NCI-H2029 (cell line): ENCODE results near the gene TIMM17B.
A peak's percentile ranks its signal among the peaks of the same experiment; 100 is the strongest.

Experiments
- DNase-seq: peaks from one replicate; lab custom pipeline; 2025; lab: John Stamatoyannopoulos, UW

Gene TIMM17B

GRCh38 chrX:48918643-48919340 is 21.2 kb upstream of the TIMM17B start, which contains the start of gene PIM2:
Gene PIM2 (minus strand): TSS chrX:48919024. CDS start chrX:48918834, 190 bp downstream.
- peak; percentile 95 for DNase-seq

DNA sequence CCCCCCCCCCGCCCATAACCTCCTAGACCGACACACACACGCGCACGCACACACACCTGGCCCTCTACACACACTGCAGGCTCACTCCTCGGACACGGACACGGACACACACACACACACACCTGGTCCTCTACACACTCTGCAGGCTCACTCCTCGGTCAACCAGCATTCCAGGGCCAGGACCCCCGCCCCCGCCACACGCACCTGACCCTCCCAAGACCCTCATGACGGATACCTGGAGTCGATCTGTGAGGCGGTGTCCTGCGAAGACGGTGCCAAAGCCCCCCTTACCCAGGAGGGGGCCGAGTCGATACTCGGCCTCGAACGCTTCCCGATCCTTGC is 20.7 kb upstream of the TIMM17B start:
- DNase-seq, result no peak

- DNase-seq, result peak; percentile 83
Observed at GRCh38 chrX:48917139-48918001, 19.8 kb upstream of the TIMM17B start.

DNA sequence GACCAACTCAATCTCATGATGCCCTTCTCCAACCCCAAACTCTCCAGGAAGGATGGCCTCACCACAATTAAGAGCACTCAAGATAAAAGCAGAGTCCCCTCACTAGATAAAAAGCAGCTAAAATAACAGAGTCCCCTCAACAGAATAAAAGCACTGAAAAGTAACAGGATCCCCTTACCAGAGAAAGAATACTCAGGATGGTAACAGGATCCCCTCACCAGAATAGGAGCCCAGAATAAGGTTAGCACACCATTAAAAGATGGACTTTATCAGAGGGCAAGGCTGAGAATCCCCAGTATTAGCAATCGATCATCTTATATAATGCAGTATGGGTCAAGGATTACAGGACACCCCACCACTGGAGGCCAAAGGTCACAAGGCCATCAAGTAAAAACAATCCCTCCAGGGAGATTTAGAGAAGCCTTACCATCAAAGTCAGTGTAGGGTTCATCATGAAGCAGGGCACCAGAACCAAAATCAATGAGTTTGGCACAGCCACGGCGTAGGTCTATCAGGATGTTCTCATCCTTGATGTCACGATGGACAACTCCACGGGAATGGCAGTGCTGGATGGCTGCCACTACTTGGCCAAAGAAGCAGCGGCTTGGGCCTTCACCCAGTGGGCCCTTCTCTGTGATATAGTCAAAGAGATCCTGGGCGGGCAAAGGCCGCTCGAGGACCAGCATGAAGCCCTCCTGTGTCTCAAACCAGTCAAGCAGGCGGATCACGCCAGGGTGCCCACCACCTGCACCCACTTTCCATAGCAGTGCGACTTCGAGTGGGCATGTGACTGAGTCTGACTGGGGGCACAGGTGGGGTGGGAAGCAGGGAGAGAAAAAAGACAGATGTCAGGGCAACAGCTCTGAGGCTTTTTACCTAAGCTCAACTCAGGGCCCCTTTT is 17.3 kb upstream of the TIMM17B start:
- DNase-seq, result no peak

GRCh38 chrX:48913605-48914366 is 16.2 kb upstream of the TIMM17B start:
- DNase-seq, result no peak

DNA sequence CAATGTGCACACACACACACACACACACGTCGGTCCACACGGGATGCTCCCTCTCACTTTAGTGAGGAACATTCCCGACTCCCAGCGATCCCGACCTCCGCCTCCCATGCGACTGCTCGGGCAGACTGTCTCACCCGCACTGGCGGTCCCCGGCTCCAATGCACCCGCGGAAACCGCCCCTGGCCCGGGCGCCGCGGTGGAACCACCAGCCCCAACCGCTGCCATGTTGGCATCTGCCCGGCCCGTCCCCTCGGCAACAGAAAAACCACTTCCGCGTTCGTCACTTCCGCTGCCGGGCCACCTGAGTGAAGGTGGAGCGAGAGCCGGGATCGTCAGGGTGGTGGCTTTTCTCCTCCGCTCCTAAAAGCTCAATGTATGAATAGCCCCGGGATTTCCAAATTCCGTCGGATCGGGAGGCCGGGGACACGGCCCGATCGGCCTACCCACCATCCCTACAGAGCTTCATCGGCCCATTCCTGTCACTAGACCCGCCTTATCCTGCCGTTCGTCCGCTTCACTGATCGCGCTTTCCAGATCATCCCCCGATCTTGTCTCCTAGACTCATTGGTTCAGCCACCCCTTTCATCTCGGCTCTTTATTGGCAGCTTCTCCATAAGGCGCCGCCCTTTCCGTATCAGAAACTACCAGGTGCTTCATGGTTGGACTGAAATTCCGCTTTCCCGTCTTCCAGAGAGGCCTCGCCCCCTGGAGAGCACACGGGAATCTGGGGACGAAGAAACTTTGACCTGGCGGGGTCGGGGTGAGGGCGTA is 14.0 kb upstream of the TIMM17B start, which contains the start of gene SLC35A2:
TSS of gene SLC35A2 (minus strand) at position 235 of the 771 bp plus-strand sequence. CDS start at position 225, 10 bp downstream.
- peak; percentile 71 for DNase-seq

- DNase-seq, result no peak
Observed at GRCh38 chrX:48910926-48911411, 13.4 kb upstream of the TIMM17B start.

DNA sequence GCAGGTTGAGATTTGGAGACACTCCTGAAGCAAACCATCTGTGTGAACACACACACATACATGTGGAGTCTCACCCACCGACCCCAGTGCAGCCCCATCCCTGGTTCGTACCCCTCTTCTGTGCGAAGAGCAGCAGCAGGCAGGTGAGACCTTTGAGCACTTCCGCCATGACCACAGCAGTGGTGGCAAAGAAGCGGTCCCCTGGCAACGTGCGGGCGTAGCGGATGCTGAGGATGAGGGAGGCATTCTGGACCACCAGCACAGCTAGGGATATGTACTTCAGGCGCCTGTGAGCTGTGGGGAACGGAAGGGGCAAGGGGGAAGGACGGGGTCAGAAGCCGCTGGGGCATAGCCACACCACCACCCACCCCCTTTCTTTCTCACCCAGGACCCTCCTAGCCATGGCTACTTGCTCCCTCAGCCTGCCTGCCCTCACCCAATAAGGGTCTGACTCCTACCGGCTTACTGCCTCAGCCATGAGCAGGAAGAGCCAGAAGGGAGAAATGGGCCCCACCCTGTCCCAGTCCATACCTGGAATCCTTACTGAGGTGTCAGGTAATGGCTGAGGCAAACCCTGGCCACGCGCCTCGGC is 12.2 kb upstream of the TIMM17B start:
- DNase-seq, result no peak

GRCh38 chrX:48908600-48908999 is 11.0 kb upstream of the TIMM17B start:
- no peak for DNase-seq

DNA sequence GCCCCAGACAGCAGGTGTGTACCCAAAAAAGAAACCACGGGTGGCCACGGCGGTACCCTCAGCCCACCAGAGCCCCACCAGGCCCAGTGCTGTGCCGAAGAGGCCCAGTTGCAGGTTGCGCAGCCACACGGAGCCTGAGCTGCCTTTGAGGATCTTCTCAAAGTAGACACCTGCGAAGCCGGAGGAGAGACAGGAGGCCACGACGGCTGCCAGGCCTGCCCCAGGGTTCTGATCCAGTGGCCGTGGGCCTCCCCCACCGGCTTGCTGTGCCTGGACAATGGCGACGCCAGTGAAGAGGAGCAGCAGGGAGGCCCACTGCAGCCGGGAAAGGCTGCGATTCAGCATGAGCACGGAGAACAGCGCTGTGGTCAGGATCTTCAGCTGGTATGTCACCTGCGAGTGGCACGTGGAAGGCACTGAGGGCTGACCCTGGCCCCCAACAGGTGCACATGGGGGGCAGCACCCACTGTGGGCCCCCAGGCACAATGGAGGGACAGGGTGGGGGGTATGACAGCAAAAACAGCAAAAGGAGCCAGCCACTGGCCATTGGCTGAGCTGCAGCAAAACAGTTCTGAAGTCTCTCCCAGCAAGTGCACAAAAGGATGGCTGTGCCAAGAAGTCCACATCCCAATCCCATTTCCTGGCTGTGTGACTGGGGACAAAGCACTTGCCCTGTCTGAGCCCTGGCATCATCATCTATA is 7.7 kb upstream of the TIMM17B start:
- no peak for DNase-seq

GRCh38 chrX:48904626-48905025 is 7.1 kb upstream of the TIMM17B start:
- no peak for DNase-seq

- no peak for DNase-seq
Observed at GRCh38 chrX:48904180-48904579, 6.6 kb upstream of the TIMM17B start.

DNA sequence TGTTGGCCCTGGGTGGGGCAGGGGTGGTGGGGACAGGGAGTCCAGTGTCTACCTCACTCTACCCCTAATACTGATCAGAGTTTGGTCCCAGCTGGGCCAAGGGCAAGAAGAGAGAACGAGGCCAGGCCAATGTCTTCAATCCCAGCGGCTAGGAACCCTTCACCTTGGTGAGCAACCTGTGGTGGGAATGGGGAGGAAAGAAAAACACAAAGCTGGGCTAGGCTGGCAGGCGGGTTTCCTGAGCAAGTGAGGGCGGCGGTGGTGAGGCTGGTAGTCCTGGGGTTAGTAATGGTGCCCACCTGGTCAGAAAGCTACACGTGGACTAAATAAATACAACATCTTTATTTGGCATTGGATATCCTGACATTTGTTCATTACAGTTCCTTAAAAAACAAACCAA is 5.7 kb upstream of the TIMM17B start:
- DNase-seq, result no peak

- no peak for DNase-seq
Observed at GRCh38 chrX:48902776-48903175, 5.2 kb upstream of the TIMM17B start.

- no peak for DNase-seq
Observed at GRCh38 chrX:48902135-48902534, 4.6 kb upstream of the TIMM17B start.

DNA sequence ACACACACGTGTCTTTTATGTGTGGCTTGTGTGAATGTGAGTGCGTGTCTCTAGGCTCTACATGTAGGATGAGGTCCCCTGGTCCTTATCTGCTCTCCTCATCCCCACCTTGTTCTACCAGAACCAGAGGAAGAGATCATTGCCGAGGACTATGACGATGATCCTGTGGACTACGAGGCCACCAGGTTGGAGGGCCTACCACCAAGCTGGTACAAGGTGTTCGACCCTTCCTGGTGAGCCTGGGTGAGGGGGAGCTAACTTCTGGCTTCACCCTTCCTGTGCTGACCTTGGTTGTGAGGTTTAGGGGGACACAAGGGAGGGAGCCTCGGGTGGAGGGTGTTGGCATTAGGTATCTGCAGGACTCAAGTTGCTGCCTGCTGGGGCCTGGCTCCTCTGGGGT is 3.5 kb upstream of the TIMM17B start:
- DNase-seq, result no peak

GRCh38 chrX:48899078-48899410 is 1.5 kb upstream of the TIMM17B start:
- no peak for DNase-seq

DNA sequence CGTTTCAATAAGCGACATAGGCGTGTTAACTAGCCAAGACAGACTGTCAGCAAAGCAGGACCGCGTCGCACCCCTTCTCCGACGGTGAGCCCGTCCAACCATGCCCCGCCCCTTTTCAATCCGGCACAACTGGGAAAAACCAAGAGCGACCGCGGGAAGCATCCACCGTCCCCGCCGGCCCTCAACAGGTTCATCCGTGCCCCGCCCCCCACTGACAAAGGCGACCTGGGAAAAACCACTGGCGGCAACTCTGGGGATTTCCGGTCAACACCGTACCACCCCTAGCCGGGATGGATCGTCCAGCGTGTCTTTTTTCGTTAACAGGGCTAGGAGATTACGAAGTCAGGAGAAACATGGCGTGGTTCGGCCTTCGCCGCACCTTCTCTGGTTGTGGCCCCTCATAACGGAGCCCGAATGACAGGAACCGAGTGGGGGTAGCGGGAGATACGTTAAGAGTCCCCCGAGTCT is 377 bp downstream of the TIMM17B start:
- peak; percentile 76 for DNase-seq

DNA sequence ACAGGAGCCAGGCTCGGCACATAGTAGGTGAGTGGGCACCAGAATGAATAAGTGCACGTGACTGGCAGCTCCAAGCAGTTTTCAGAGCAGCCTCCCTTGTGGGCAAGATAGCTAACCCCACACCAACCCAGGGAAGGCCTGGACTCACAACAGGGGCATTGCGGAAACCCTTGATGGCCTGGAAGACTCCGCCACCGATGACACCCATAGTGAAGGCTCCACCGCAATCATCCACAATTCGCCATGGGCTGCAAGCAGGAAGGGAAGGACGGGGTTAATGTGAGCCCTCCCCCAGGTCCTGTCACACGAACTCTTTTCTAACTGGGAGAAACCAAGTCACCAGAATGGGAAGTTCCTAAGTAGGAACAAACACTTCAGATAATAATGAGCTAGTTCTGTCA is 957 bp downstream of the TIMM17B start:
- DNase-seq, result peak; percentile 37
